ENCODE measurements around the gene PAQR4.

GRCh38 chr16:2979669-2980226 lies 10.6 kb downstream of the PAQR4 start:
- TF ChIP-seq CTCF (IDR thresholded peaks at IDR 0.05) (no peak), ZFX (IDR thresholded peaks at IDR 0.05; ENCODE audit: borderline replicate concordance) (no peak)
